ENCODE data around the gene ASIC2. TPM values are rescaled to one million over a fixed set of nuclear protein-coding genes. Genes with fewer than 3 reads are reported as not detected.

The ASIC2 gene
- total and polyA plus RNA-seq, 12 donors: not detected

- no peaks in the 10 kb centered on the region for H3K9me3 ChIP-seq
- DNase-seq: no peak
- TF ChIP-seq CTCF (IDR thresholded peaks at IDR 0.05): no peak
- H3K36me3 ChIP-seq: no peaks in the 10 kb centered on the region
- H3K27me3 ChIP-seq: no peaks in the 10 kb centered on the region
- intact Hi-C loops (cut with DNase I): loop anchor here in 3 of 10 donors (5.0 to 10.0 kb wide), 2 partner anchors 630 to 633 kb away; no protein-coding TSS in a partner anchor
- 90 to 95% methylated on average over 3 of the region's 3 CpGs for WGBS, 2 donors
- H3K4me3 ChIP-seq: no peak overlapping the region
- H3K27ac ChIP-seq: no peak overlapping the region
- ATAC-seq: no peak
- H3K4me1 ChIP-seq: peaks cover 0 to 12% (median 10%) of the 10 kb centered on the region in 9 donors
These were observed 248.3 kb downstream of the ASIC2 start for GRCh38 chr17:33044771-33045170.

- peak overlapping the region in 1 of 10 donors; percentile 2 for H3K27ac ChIP-seq
These were observed 252.6 kb downstream of the ASIC2 start for GRCh38 chr17:33040461-33040860.

GRCh38 chr17:33039874-33040273 lies 253.2 kb downstream of the ASIC2 start:
- Histone ChIP-seq H3K27me3 (peaks cover 0 to 24% (median 7%) of the 10 kb centered on the region in 7 donors), H3K9me3 (no peaks in the 10 kb centered on the region), H3K4me1 (peaks cover 3 to 26% (median 22%) of the 10 kb centered on the region in 9 donors), H3K27ac (peak overlapping the region in 2 of 10 donors; percentile 22 to 24), H3K4me3 (no peak overlapping the region), H3K36me3 (no peaks in the 10 kb centered on the region)
- TF ChIP-seq CTCF (IDR thresholded peaks at IDR 0.05): no peak
- DNase-seq (no peak), ATAC-seq (peak; percentile 62 to 91 (median 84))
- intact Hi-C loops (cut with DNase I): loop anchor here in 8 of 10 donors (5.0 to 10.0 kb wide), 5 partner anchors 632 to 712 kb away; no protein-coding TSS in a partner anchor
- 26 to 43% methylated on average over 2 of the region's 2 CpGs for WGBS, 2 donors

More at GRCh38 chr17:33040461-33040860, 252.6 kb downstream of the ASIC2 start:
- peaks cover 3 to 26% (median 22%) of the 10 kb centered on the region in 9 donors for H3K4me1 ChIP-seq
- no peak for TF ChIP-seq CTCF (IDR thresholded peaks at IDR 0.05)
- H3K9me3 ChIP-seq: no peaks in the 10 kb centered on the region
- intact Hi-C loops (cut with DNase I): loop anchor here in 3 of 10 donors (5.0 to 10.0 kb wide), 2 partner anchors 634 to 637 kb away; no protein-coding TSS in a partner anchor
- no peaks in the 10 kb centered on the region for H3K36me3 ChIP-seq
- ATAC-seq (no peak), DNase-seq (no peak)
- peaks cover 0 to 19% (median 6%) of the 10 kb centered on the region in 7 donors for H3K27me3 ChIP-seq
- H3K4me3 ChIP-seq: no peak overlapping the region
- 38 to 46% methylated on average over 4 of the region's 4 CpGs for WGBS, 2 donors

GRCh38 chr17:33038740-33039139 lies 254.4 kb downstream of the ASIC2 start:
- Histone ChIP-seq H3K4me1 (peaks cover 3 to 26% (median 22%) of the 10 kb centered on the region in 9 donors), H3K27ac (peak overlapping the region in 1 of 10 donors; percentile 24), H3K36me3 (no peaks in the 10 kb centered on the region), H3K4me3 (no peak overlapping the region), H3K9me3 (peaks cover 0 to 5% (median 0%) of the 10 kb centered on the region in 11 donors), H3K27me3 (peaks cover 0 to 35% (median 10%) of the 10 kb centered on the region in 7 donors)
- peak; percentile 43 to 79 (median 68) for TF ChIP-seq CTCF (IDR thresholded peaks at IDR 0.05)
- DNase-seq: peak; percentile 36 to 48
- intact Hi-C loops (cut with DNase I): loop anchor here in 6 of 10 donors (5.0 to 10.0 kb wide), 4 partner anchors 634 to 714 kb away; no protein-coding TSS in a partner anchor
- 6 to 14% methylated on average over 3 of the region's 3 CpGs for WGBS, 2 donors
- ATAC-seq: peak in 7 of 8 donors; percentile 53 to 85 (median 76)
